ENCODE results near the gene DNASE1L3. TPM values are rescaled to one million over a fixed set of nuclear protein-coding genes. Genes with fewer than 3 reads are reported as not detected.

Gene DNASE1L3
- polyA plus RNA-seq, 1 donor from 2014 or later, result not detected

DNA sequence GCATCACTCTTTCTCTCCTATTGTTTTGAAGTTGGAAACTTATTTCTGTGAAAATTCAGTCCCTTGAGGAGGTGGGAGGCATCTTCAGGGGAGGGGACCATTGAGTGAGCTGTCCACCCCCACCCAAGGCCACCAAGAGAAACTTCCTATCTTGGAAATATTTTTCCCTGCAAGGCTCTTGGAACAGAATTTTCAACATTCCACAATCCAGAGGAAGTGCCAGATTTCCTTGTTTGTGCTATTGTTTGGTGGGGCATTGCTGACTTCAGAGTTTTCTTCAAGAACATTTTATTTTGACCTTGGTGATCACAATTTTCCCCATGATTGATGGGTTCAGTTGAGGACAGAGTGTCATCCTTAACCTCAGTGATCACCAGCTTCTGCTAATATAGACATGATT is 12.0 kb downstream of the DNASE1L3 start:
- H3K4me2 ChIP-seq (ENCODE audit: low read length), result no peak overlapping the region
- H3K9ac ChIP-seq (ENCODE audit: low read length), result no peak overlapping the region
- H3K9me3 ChIP-seq (ENCODE audit: low read length), result no peaks in the 10 kb centered on the region
- no peak overlapping the region for H3K4me3 ChIP-seq (ENCODE audit: low read length)
- H4K20me1 ChIP-seq (ENCODE audit: insufficient read depth), result no peaks in the 10 kb centered on the region
- no peaks in the 10 kb centered on the region for H3K36me3 ChIP-seq (ENCODE audit: insufficient read depth, low read length)
- TF ChIP-seq, protein P1, sequence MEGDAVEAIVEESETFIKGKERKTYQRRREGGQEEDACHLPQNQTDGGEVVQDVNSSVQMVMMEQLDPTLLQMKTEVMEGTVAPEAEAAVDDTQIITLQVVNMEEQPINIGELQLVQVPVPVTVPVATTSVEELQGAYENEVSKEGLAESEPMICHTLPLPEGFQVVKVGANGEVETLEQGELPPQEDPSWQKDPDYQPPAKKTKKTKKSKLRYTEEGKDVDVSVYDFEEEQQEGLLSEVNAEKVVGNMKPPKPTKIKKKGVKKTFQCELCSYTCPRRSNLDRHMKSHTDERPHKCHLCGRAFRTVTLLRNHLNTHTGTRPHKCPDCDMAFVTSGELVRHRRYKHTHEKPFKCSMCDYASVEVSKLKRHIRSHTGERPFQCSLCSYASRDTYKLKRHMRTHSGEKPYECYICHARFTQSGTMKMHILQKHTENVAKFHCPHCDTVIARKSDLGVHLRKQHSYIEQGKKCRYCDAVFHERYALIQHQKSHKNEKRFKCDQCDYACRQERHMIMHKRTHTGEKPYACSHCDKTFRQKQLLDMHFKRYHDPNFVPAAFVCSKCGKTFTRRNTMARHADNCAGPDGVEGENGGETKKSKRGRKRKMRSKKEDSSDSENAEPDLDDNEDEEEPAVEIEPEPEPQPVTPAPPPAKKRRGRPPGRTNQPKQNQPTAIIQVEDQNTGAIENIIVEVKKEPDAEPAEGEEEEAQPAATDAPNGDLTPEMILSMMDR (IDR thresholded peaks at IDR 0.05; ENCODE audit: poor library complexity, severe bottlenecking), result no peak
- no peak for TF ChIP-seq POLR2AphosphoS5 (IDR thresholded peaks at IDR 0.05)
- TF ChIP-seq REST (IDR thresholded peaks at IDR 0.05; ENCODE audit: borderline replicate concordance), result no peak
- TF ChIP-seq SMC3 (conservative IDR thresholded peaks at IDR 0.05; ENCODE audit: poor library complexity), result no peak
- TF ChIP-seq MXI1 (conservative IDR thresholded peaks at IDR 0.05; ENCODE audit: poor library complexity, severe bottlenecking), result no peak
- TF ChIP-seq EZH2 (IDR thresholded peaks at IDR 0.05; ENCODE audit: borderline replicate concordance, insufficient read depth, low read length, poor library complexity, severe bottlenecking), result no peak
- TF ChIP-seq RAD21 (conservative IDR thresholded peaks at IDR 0.05), result no peak
- TF ChIP-seq TAF1 (IDR thresholded peaks at IDR 0.05; ENCODE audit: low read depth), result no peak
- no peak for TF ChIP-seq EP300 (conservative IDR thresholded peaks at IDR 0.05; ENCODE audit: poor library complexity, severe bottlenecking)
- no peaks in the 10 kb centered on the region for H3K79me2 ChIP-seq (replicated peaks; ENCODE audit: insufficient read depth, low read length)
- no peaks in the 10 kb centered on the region for H3K27me3 ChIP-seq (ENCODE audit: insufficient read depth, low read depth, low read length)
- no peak overlapping the region for H3K27ac ChIP-seq (ENCODE audit: low read length)
- no peaks in the 10 kb centered on the region for H3F3A ChIP-seq (ENCODE audit: insufficient read depth, low read length, poor library complexity, severe bottlenecking)
- no peak overlapping the region for H2AFZ ChIP-seq (ENCODE audit: low read depth, low read length)
- H3K9me2 ChIP-seq (ENCODE audit: insufficient read depth, low read length), result no peaks in the 10 kb centered on the region

GRCh38 chr3:58198362-58198761 is 12.4 kb downstream of the DNASE1L3 start:
- Histone ChIP-seq H3K4me3 (ENCODE audit: low read length) (no peak overlapping the region), H3F3A (ENCODE audit: insufficient read depth, low read length, poor library complexity, severe bottlenecking) (no peaks in the 10 kb centered on the region), H3K36me3 (ENCODE audit: insufficient read depth, low read length) (no peaks in the 10 kb centered on the region), H3K27me3 (ENCODE audit: insufficient read depth, low read depth, low read length) (no peaks in the 10 kb centered on the region), H4K20me1 (ENCODE audit: insufficient read depth) (no peaks in the 10 kb centered on the region), H3K27ac (ENCODE audit: low read length) (no peak overlapping the region), H3K4me2 (ENCODE audit: low read length) (no peak overlapping the region), H2AFZ (ENCODE audit: low read depth, low read length) (no peak overlapping the region), H3K9ac (ENCODE audit: low read length) (no peak overlapping the region), H3K9me3 (ENCODE audit: low read length) (no peaks in the 10 kb centered on the region), H3K79me2 (replicated peaks; ENCODE audit: insufficient read depth, low read length) (no peaks in the 10 kb centered on the region), H3K9me2 (ENCODE audit: insufficient read depth, low read length) (no peaks in the 10 kb centered on the region)
- TF ChIP-seq, protein P1 (IDR thresholded peaks at IDR 0.05; ENCODE audit: poor library complexity, severe bottlenecking), result no peak

All from neural cell (in vitro differentiated cells).